ENCODE results near the gene ERBB4. TPM values are rescaled to one million over a fixed set of nuclear protein-coding genes. Genes with fewer than 3 reads are reported as not detected.

Gene ERBB4
- total RNA-seq, 2 experiments from 2014 or later: not detected

DNA sequence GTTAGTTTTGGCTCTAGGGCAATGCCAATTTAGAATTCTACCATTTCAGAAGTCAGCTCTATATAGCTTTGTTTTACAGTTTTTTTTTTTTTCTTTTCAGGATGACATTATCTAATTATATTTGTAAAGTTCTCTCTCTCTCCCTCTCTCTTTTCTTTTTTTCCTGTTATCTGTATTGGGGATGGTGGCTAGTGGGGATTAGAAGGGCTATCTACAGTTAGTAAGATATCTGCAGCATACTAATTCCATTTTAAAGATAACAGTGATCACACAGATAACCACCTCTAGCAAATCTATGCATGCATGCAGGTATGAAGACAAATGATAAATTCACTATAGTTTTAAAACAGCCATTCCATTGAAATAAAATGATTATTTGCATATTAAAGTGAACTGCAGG lies 438.9 kb downstream of the ERBB4 start:
- peaks cover 5% of the 10 kb centered on the region for H3K9me3 Mint-ChIP-seq
- H3K9me3 ChIP-seq (ENCODE audit: control insufficient read depth in 1 of 2, insufficient read depth in 1 of 2, low read length in 2 of 2): no peaks in the 10 kb centered on the region
- no peaks in the 10 kb centered on the region for H3K27me3 Mint-ChIP-seq
- H3K4me3 Mint-ChIP-seq: no peak overlapping the region
- H3K27ac Mint-ChIP-seq: no peak overlapping the region
- H3K4me1 Mint-ChIP-seq (ENCODE audit: low read depth): no peaks in the 10 kb centered on the region
- no peak for DNase-seq
- H3K27me3 ChIP-seq (ENCODE audit: control insufficient read depth in 1 of 2, insufficient read depth in 2 of 2, low read length in 2 of 2): no peaks in the 10 kb centered on the region
- H3K4me3 ChIP-seq (ENCODE audit: low read length): no peak overlapping the region
- no peak for ATAC-seq (ENCODE audit: poor library complexity)
- TF ChIP-seq, protein P1, sequence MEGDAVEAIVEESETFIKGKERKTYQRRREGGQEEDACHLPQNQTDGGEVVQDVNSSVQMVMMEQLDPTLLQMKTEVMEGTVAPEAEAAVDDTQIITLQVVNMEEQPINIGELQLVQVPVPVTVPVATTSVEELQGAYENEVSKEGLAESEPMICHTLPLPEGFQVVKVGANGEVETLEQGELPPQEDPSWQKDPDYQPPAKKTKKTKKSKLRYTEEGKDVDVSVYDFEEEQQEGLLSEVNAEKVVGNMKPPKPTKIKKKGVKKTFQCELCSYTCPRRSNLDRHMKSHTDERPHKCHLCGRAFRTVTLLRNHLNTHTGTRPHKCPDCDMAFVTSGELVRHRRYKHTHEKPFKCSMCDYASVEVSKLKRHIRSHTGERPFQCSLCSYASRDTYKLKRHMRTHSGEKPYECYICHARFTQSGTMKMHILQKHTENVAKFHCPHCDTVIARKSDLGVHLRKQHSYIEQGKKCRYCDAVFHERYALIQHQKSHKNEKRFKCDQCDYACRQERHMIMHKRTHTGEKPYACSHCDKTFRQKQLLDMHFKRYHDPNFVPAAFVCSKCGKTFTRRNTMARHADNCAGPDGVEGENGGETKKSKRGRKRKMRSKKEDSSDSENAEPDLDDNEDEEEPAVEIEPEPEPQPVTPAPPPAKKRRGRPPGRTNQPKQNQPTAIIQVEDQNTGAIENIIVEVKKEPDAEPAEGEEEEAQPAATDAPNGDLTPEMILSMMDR (IDR thresholded peaks at IDR 0.05): no peak
- H3K4me1 ChIP-seq (ENCODE audit: insufficient read depth, low read length): no peaks in the 10 kb centered on the region
- ChIA-PET POLR2A (no interaction called here), CTCF (no interaction called here)
- no peak overlapping the region for H3K27ac ChIP-seq (ENCODE audit: low read depth in 1 of 2, low read length in 2 of 2)
- intact Hi-C loops (cut with DNase I, micrococcal nuclease): no loop called here
- no peaks in the 10 kb centered on the region for H3K36me3 Mint-ChIP-seq (ENCODE audit: low read depth)
- no peaks in the 10 kb centered on the region for H3K36me3 ChIP-seq (ENCODE audit: insufficient read depth, low read length)

DNA sequence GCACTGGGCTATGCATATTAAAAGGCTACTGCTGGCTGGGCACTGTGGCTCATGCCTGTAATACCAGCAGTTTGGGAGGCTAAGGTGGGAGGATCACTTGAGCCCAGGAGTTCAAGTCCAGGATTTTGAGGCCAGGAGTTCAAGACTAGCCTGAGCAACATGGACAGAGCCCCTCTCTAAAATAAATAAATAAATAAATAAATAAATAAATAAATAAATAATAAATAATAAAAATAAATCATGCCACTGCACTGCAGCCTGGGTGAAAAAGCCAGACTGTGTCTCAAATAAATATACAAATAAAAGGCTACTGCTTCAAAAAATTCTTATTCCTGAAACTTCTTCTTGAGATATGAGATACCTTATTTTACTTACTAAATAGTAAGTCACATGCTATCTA lies 439.6 kb downstream of the ERBB4 start:
- H3K4me3 ChIP-seq (ENCODE audit: low read length): no peak overlapping the region
- H3K27me3 Mint-ChIP-seq: no peaks in the 10 kb centered on the region
- ATAC-seq (ENCODE audit: poor library complexity) (no peak), DNase-seq (no peak)
- CTCF ChIA-PET: no interaction called here
- TF ChIP-seq, protein P1 (IDR thresholded peaks at IDR 0.05): no peak
- no peaks in the 10 kb centered on the region for H3K27me3 ChIP-seq (ENCODE audit: control insufficient read depth in 1 of 2, insufficient read depth in 2 of 2, low read length in 2 of 2)
- no peaks in the 10 kb centered on the region for H3K4me1 ChIP-seq (ENCODE audit: insufficient read depth, low read length)
- H3K36me3 Mint-ChIP-seq (ENCODE audit: low read depth): no peaks in the 10 kb centered on the region
- POLR2A ChIA-PET: no interaction called here
- no peak overlapping the region for H3K27ac ChIP-seq (ENCODE audit: low read depth in 1 of 2, low read length in 2 of 2)
- H3K4me3 Mint-ChIP-seq: no peak overlapping the region
- intact Hi-C loops (cut with DNase I, micrococcal nuclease): no loop called here
- no peaks in the 10 kb centered on the region for H3K4me1 Mint-ChIP-seq (ENCODE audit: low read depth)
- H3K9me3 ChIP-seq (ENCODE audit: control insufficient read depth in 1 of 2, insufficient read depth in 1 of 2, low read length in 2 of 2): no peaks in the 10 kb centered on the region
- H3K27ac Mint-ChIP-seq: no peak overlapping the region
- peaks cover 5% of the 10 kb centered on the region for H3K9me3 Mint-ChIP-seq
- H3K36me3 ChIP-seq (ENCODE audit: insufficient read depth, low read length): no peaks in the 10 kb centered on the region

- Histone ChIP-seq H3K4me3 (ENCODE audit: low read length) (no peak overlapping the region), H3K36me3 (ENCODE audit: insufficient read depth, low read length) (no peaks in the 10 kb centered on the region), H3K4me1 (ENCODE audit: insufficient read depth, low read length) (no peaks in the 10 kb centered on the region), H3K27me3 (ENCODE audit: control insufficient read depth in 1 of 2, insufficient read depth in 2 of 2, low read length in 2 of 2) (no peaks in the 10 kb centered on the region), H3K27ac (ENCODE audit: low read depth in 1 of 2, low read length in 2 of 2) (no peak overlapping the region), H3K9me3 (ENCODE audit: control insufficient read depth in 1 of 2, insufficient read depth in 1 of 2, low read length in 2 of 2) (no peaks in the 10 kb centered on the region)
- Mint-ChIP-seq H3K9me3 (peaks cover 5% of the 10 kb centered on the region), H3K4me1 (ENCODE audit: low read depth) (no peaks in the 10 kb centered on the region), H3K36me3 (ENCODE audit: low read depth) (no peaks in the 10 kb centered on the region), H3K4me3 (no peak overlapping the region), H3K27me3 (no peaks in the 10 kb centered on the region), H3K27ac (no peak overlapping the region)
- no peak for DNase-seq
- ATAC-seq (ENCODE audit: poor library complexity): no peak
- TF ChIP-seq, protein P1 (IDR thresholded peaks at IDR 0.05): no peak
- intact Hi-C loops (cut with DNase I, micrococcal nuclease): no loop called here
- POLR2A ChIA-PET: no interaction called here
- CTCF ChIA-PET: no interaction called here
Observed at GRCh38 chr2:212097001-212097400, 441.6 kb downstream of the ERBB4 start.

Data from CD4-positive, alpha-beta T cell (primary cell).